ENCODE measurements around the gene EPB41L5.

- TF ChIP-seq CTCF (IDR thresholded peaks at IDR 0.05) (no peak), POLR2A (IDR thresholded peaks at IDR 0.05) (no peak), POLR2AphosphoS5 (IDR thresholded peaks at IDR 0.05) (no peak), EP300 (IDR thresholded peaks at IDR 0.05) (no peak)
Measured at GRCh38 chr2:120218181-120218580, 205.3 kb downstream of the EPB41L5 start.

Data from stomach (tissue), 4 donors.